HCT116 (cell line): ENCODE measurements around the gene ARHGAP18. TPM values are rescaled to one million over a fixed set of nuclear protein-coding genes. Genes with fewer than 3 reads are reported as not detected.

Source experiments
- ATAC-seq: fragments of 200-7000 bp; cut with Tn5 transposase; 2 replicates; pipeline ENCODE4 v1.9.1; 2020; ENCODE audit warnings: mild to moderate bottlenecking, moderate library complexity
- BruUV-seq: library from RNA; stranded (reverse); fragments of 400-500 nt; replicated peaks from 2 replicates; lab custom pipeline; 2021; lab: Mats Ljungman, UMichigan
- CTCF ChIA-PET: fragments of 300-600 bp; sonication (Branson Sonifier 250); formaldehyde crosslinking; loops from one replicate; lab custom pipeline; 2021; ENCODE audit warnings: antibody characterized with exemption; lab: Charles Lee
- POLR2A ChIA-PET: fragments of 300-600, 350-600 bp; sonication (Branson Sonifier 250); formaldehyde crosslinking; loops from one replicate; lab custom pipeline; 2021; ENCODE audit warnings: antibody characterized with exemption; lab: Charles Lee
- RAD21 ChIA-PET, 2 experiments: fragments of 300-600 bp; sonication (Branson Sonifier 250); formaldehyde crosslinking; loops; one replicate each; lab custom pipeline; 2023; ENCODE audit warnings: low total read pairs in 2 of 2; ENCODE audit not compliant: uncharacterized antibody in 2 of 2, unreplicated experiment in 2 of 2, low non-redundant PET in 1 of 2; lab: Charles Lee
- DNase-seq: peaks from one replicate; pipeline ENCODE4 v3.0.0-alpha.2; 2010; ENCODE audit warnings: low read depth, low spot score
- H2AFZ ChIP-seq: fragments of 200-600 bp; shearing (Covaris generic), sonication (generic); 2 replicates; pipeline ENCODE4 v1.6.1; 2017; ENCODE audit warnings: low read depth, mixed run types, mixed read lengths, antibody characterized with exemption, low read length; ENCODE audit not compliant: poor library complexity, severe bottlenecking
- H3K27ac ChIP-seq: 2 replicates; pipeline ENCODE4 v1.5.1; 2012; ENCODE audit warnings: low read depth, low read length
- H3K27me3 ChIP-seq: fragments of 200-600 bp; sonication (generic); 2 replicates; pipeline ENCODE4 v1.6.1; 2016; ENCODE audit warnings: mixed run types, low read length, mixed read lengths; ENCODE audit not compliant: insufficient read depth
- H3K36me3 ChIP-seq, 2 experiments: fragments of 200-500 bp in 1 of 2; fragments of 200-600 bp in 1 of 2; sonication (Bioruptor generic) in 1 of 2; sonication (generic) in 1 of 2; 2 replicates each; pipeline versions ENCODE4 v1.5.1 to v1.6.1; 2014 to 2016; ENCODE audit warnings: low read length in 2 of 2, inconsistent platforms in 1 of 2, mixed read lengths in 1 of 2, mixed run types in 1 of 2; ENCODE audit not compliant: insufficient read depth in 2 of 2, control insufficient read depth in 1 of 2
- H3K4me1 ChIP-seq, 2 experiments: fragments of 200-600 bp in 1 of 2; sonication (generic) in 1 of 2; 2 replicates each; pipeline versions ENCODE4 v1.5.1 to v1.6.1; 2012 to 2017; ENCODE audit warnings: low read length in 2 of 2, inconsistent platforms in 1 of 2, mild to moderate bottlenecking in 1 of 2, mixed read lengths in 1 of 2, mixed run types in 1 of 2, moderate library complexity in 1 of 2; ENCODE audit not compliant: insufficient read depth in 2 of 2, control insufficient read depth in 1 of 2
- H3K4me2 ChIP-seq: fragments of 200-600 bp; sonication (generic); 2 replicates; pipeline ENCODE4 v1.6.1; 2017; ENCODE audit warnings: mixed run types, low read length, mixed read lengths
- H3K4me3 ChIP-seq, 2 experiments: fragments of 200-600 bp in 1 of 2; sonication (generic) in 1 of 2; replicated peaks in 1 of 2; 2 replicates each; pipeline ENCODE4 v1.5.1; 2011 to 2016; ENCODE audit warnings: low read length in 2 of 2, control low read depth in 1 of 2, low read depth in 1 of 2, mild to moderate bottlenecking in 1 of 2, mixed read lengths in 1 of 2, mixed run types in 1 of 2
- H3K79me2 ChIP-seq: fragments of 200-600 bp; sonication (generic); 2 replicates; pipeline ENCODE4 v1.6.1; 2017; ENCODE audit warnings: mild to moderate bottlenecking, mixed run types, low read length, moderate library complexity, mixed read lengths; ENCODE audit not compliant: insufficient read depth
- H3K9ac ChIP-seq: fragments of 200-600 bp; sonication (generic); 2 replicates; pipeline ENCODE4 v1.6.1; 2016; ENCODE audit warnings: low read length, mixed read lengths
- H3K9me2 ChIP-seq: fragments of 200-600 bp; sonication (generic), shearing (Covaris generic); 2 replicates; pipeline ENCODE4 v1.6.1; 2017; ENCODE audit warnings: mixed run types, mild to moderate bottlenecking, moderate library complexity; ENCODE audit not compliant: insufficient read depth
- H3K9me3 ChIP-seq, 2 experiments: fragments of 200-500 bp in 1 of 2; fragments of 200-600 bp in 1 of 2; sonication (Bioruptor generic) in 1 of 2; sonication (generic) in 1 of 2; 2 replicates each; pipeline ENCODE4 v1.6.1; 2014 to 2017; ENCODE audit warnings: low read length in 2 of 2, mixed read lengths in 2 of 2, inconsistent platforms in 1 of 2, low read depth in 1 of 2, mild to moderate bottlenecking in 1 of 2, mixed run types in 1 of 2, moderate library complexity in 1 of 2; ENCODE audit not compliant: control insufficient read depth in 1 of 2, insufficient read depth in 1 of 2
- H4K20me1 ChIP-seq: fragments of 200-600 bp; sonication (generic), shearing (Covaris generic); 2 replicates; pipeline ENCODE4 v1.6.1; 2017; ENCODE audit warnings: mixed run types, mild to moderate bottlenecking, moderate library complexity; ENCODE audit not compliant: insufficient read depth
- CBX3 ChIP-seq: IDR thresholded peaks from 2 replicates; pipeline ENCODE4 v1.6.1; 2012; ENCODE audit warnings: low read depth
- EGR1 ChIP-seq: IDR thresholded peaks from 2 replicates; pipeline ENCODE4 v1.6.1; 2012; ENCODE audit warnings: low read depth
- ELF1 ChIP-seq: IDR thresholded peaks from 2 replicates; pipeline ENCODE4 v1.6.1; 2012; ENCODE audit warnings: low read depth, borderline replicate concordance
- EZH2 ChIP-seq: fragments of 200-600 bp; sonication (generic); IDR thresholded peaks from 2 replicates; pipeline ENCODE4 v1.6.1; 2017; ENCODE audit warnings: antibody characterized with exemption, mixed run types
- EZH2phosphoT487 ChIP-seq: fragments of 200-600 bp; IDR thresholded peaks from 2 replicates; pipeline ENCODE4 v1.6.1; 2018; ENCODE audit warnings: antibody characterized with exemption, borderline replicate concordance
- FOSL1 ChIP-seq: IDR thresholded peaks from 2 replicates; pipeline ENCODE4 v1.6.1; 2012; ENCODE audit warnings: low read depth
- JUND ChIP-seq: IDR thresholded peaks from 2 replicates; pipeline ENCODE4 v1.6.1; 2012
- MAX ChIP-seq: IDR thresholded peaks from 2 replicates; pipeline ENCODE4 v1.6.1; 2012
- POLR2AphosphoS5 ChIP-seq: IDR thresholded peaks from 2 replicates; pipeline ENCODE4 v1.6.1; 2011; ENCODE audit warnings: mild to moderate bottlenecking, low read depth, low read length, moderate library complexity
- SIN3A ChIP-seq: IDR thresholded peaks from 2 replicates; pipeline ENCODE4 v1.6.1; 2012; ENCODE audit warnings: low read depth
- SRF ChIP-seq: IDR thresholded peaks from 2 replicates; pipeline ENCODE4 v1.6.1; 2012; ENCODE audit warnings: low read depth
- TCF7L2 ChIP-seq: IDR thresholded peaks from 2 replicates; pipeline ENCODE4 v1.7.0; 2011; ENCODE audit warnings: borderline replicate concordance, inconsistent platforms; ENCODE audit not compliant: insufficient read depth, insufficient read length; ENCODE audit errors: extremely low read depth
- YY1 ChIP-seq: IDR thresholded peaks from 2 replicates; pipeline ENCODE4 v1.6.1; 2011; ENCODE audit warnings: low read length, low read depth, moderate library complexity, mild to moderate bottlenecking; ENCODE audit not compliant: insufficient replicate concordance; ENCODE audit errors: extremely low read depth
- ZFX ChIP-seq: fragments of 450-650 bp; IDR thresholded peaks from 2 replicates; pipeline ENCODE4 v1.6.1; 2017
- intact Hi-C: fragments of 100-400 bp; cut with micrococcal nuclease; formaldehyde crosslinking; loops from 2 replicates; pipeline ENCODE4 v1.10.0; 2022
- total RNA-seq: library from RNA; stranded (reverse); gene quantifications from one replicate; pipeline ENCODE4 v1.2.1, GENCODE V29; 2021; ENCODE audit not compliant: unreplicated experiment
- TF ChIP-seq, protein P1 (sequence below): IDR thresholded peaks from 2 replicates; pipeline ENCODE4 v1.6.1; 2012
- TF ChIP-seq, protein P2 (sequence below): IDR thresholded peaks from 2 replicates; pipeline ENCODE4 v1.6.1; 2011; ENCODE audit warnings: mild to moderate bottlenecking, low read length, moderate library complexity; ENCODE audit not compliant: insufficient replicate concordance; ENCODE audit errors: extremely low read depth

The ARHGAP18 gene
- total RNA-seq, 1 experiment from 2014 or later = 70.3 TPM

GRCh38 chr6:129648819-129649491, 61.0 kb downstream of the ARHGAP18 start (continued):
- TF ChIP-seq EGR1 (0 out of 2 replicates have a peak, but pooled peaks have one; percentile 15), CBX3 (no peak; the same call in 1 of the 2 replicates), JUND (peak; percentile 71), YY1 (no peak)

- Histone ChIP-seq H2AFZ (no peak overlapping the region), H3K79me2 (peaks cover 74% of the 10 kb centered on the region), H3K4me2 (peak overlapping the region; percentile 71), H3K27ac (peak overlapping the region; percentile 99), H3K9me3 (no peaks in the 10 kb centered on the region), H3K9ac (peak overlapping the region; percentile 64), H3K36me3 (no peaks in the 10 kb centered on the region), H4K20me1 (no peaks in the 10 kb centered on the region), H3K27me3 (no peaks in the 10 kb centered on the region), H3K4me1 (peaks cover 95 to 98% of the 10 kb centered on the region in 2 experiments), H3K4me3 (peak overlapping the region in 1 of 2 experiments; percentile 8; a peak in 1 of 4 replicates), H3K9me2 (no peaks in the 10 kb centered on the region)
- ATAC-seq (no peak), DNase-seq (no peak)
- ChIA-PET POLR2A (no interaction called here), CTCF (no interaction called here), RAD21 (no interaction called here)
- TF ChIP-seq FOSL1 (no peak), EZH2 (no peak), SIN3A (no peak), MAX (no peak), TCF7L2 (no peak), EGR1 (no peak), SRF (no peak), ELF1 (no peak), EZH2phosphoT487 (no peak), POLR2AphosphoS5 (no peak), ZFX (no peak), CBX3 (no peak)
- TF ChIP-seq, protein P1, sequence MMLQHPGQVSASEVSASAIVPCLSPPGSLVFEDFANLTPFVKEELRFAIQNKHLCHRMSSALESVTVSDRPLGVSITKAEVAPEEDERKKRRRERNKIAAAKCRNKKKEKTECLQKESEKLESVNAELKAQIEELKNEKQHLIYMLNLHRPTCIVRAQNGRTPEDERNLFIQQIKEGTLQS = no peak
- TF ChIP-seq, protein P2, sequence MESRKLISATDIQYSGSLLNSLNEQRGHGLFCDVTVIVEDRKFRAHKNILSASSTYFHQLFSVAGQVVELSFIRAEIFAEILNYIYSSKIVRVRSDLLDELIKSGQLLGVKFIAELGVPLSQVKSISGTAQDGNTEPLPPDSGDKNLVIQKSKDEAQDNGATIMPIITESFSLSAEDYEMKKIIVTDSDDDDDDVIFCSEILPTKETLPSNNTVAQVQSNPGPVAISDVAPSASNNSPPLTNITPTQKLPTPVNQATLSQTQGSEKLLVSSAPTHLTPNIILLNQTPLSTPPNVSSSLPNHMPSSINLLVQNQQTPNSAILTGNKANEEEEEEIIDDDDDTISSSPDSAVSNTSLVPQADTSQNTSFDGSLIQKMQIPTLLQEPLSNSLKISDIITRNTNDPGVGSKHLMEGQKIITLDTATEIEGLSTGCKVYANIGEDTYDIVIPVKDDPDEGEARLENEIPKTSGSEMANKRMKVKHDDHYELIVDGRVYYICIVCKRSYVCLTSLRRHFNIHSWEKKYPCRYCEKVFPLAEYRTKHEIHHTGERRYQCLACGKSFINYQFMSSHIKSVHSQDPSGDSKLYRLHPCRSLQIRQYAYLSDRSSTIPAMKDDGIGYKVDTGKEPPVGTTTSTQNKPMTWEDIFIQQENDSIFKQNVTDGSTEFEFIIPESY = no peak
- no TSS peak for BruUV-seq
- intact Hi-C loops = loop anchor here (5.0 kb wide), 2 partner anchors 100 to 150 kb away; no protein-coding TSS in a partner anchor
Measured at GRCh38 chr6:129647044-129647443, 62.9 kb downstream of the ARHGAP18 start.
